ENCODE data around the gene FKRP.
"Not testable (repeated sequence)": the region's sequence is repeated elsewhere in the genome, so short reads cannot be mapped to it uniquely, and the experiment has no call there.

The FKRP gene

DNA sequence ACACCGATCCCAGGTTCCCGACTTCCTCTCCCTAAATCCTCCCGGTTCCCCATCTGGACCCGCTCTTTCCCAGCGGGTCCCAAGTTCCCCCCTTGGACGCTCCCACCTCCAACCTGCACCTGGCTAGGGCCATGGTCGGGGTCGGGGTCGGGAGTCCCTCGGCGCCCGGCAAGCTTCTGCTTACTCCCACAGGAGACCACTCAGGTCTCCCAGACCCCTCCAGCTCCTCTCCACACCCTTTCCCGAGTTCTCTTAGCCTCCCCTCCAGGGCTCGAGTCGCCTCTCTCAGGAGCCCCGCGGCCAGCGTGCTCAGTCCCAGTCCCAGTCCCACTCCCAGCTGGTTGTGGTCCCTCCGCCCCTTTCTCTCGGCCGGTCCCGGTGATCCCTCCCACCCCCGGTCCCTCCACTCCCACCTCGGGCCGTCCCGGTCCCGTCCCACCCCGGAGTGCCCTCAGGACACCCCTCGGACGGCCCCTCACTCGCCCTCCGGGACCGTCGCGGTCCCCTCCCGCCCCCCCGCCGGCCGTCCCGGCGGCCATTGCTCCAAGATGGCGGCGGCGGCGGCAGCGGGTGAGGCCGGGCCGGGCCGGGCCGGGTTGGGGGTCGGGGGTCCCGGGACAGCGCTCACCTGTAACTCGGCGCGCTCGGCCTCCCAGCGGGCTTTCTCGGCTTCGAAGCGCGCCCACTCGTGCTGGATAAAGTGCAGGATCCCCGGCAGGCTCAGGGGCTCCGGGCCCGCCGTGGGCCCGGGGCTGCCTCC, at the start of gene FKRP:
FKRP (plus strand) TSS at position 537 of the 760 bp plus-strand sequence. CDS start 9,394 bp downstream, outside the sequence.
- Mint-ChIP-seq H3K4me3 (peak within 1 kb of the TSS; percentile 95), H3K9me3 (no peaks in the 10 kb centered on the region), H3K36me3 (peaks cover 3% of the 10 kb centered on the region), H3K4me1 (peaks cover 49% of the 10 kb centered on the region), H3K27ac (peak within 1 kb of the TSS; percentile 96), H3K27me3 (no peaks in the 10 kb centered on the region)
- ATAC-seq (ENCODE audit: low read depth) (peak; percentile 46), DNase-seq (ENCODE audit: low spot score in 2 of 2) (no peak)

- H3K4me3 Mint-ChIP-seq = no peak overlapping the region
- ATAC-seq (ENCODE audit: low read depth) = no peak
- no peaks in the 10 kb centered on the region for H3K27me3 Mint-ChIP-seq
- DNase-seq (ENCODE audit: low spot score in 2 of 2) = no peak
- H3K9me3 Mint-ChIP-seq = no peaks in the 10 kb centered on the region
- peaks cover 3% of the 10 kb centered on the region for H3K4me1 Mint-ChIP-seq
- no peak overlapping the region for H3K27ac Mint-ChIP-seq
- H3K36me3 Mint-ChIP-seq = peaks cover 49% of the 10 kb centered on the region
Measured at GRCh38 chr19:46696866-46697203, 49.0 kb upstream of the FKRP start.

DNA sequence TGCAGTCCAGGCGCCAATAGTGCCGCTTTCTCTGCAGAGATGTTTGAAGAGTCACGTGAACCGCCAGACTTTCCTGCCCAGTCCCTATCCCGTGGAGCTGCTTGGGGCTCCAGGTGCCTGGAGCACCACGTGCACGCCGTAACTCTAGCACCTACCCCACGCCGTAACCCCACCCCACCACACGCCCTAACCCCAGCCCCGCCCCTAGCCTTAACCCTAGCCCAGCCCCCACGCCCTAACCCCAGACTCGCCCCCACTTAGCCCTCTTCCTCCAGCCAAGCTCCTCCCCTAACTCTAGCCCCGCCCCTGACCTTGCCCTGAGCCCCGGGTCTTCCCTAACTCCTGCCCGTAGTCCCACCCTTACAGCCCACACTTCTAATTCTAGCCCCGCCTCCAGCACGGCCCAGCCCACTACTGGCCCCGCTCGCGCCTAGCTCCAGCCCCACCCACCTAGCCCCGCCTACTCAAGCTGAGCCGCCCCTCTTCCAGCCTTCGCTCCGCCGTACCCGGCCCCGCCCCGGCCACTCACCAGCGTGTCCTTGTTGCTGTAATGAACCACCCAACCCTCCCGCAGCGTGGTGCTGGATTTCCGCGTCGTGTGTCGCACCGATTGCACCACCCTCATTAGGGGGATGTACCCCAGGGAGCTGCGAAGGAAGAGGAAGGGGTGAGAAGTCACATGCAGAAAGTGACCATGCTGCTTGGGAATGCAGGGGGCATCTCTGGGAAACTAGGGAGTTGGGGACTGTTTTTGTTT, 48.5 kb upstream of the FKRP start:
- Mint-ChIP-seq H3K9me3 (no peaks in the 10 kb centered on the region), H3K27ac (no peak overlapping the region), H3K27me3 (no peaks in the 10 kb centered on the region), H3K4me1 (peaks cover 3% of the 10 kb centered on the region), H3K36me3 (peaks cover 44% of the 10 kb centered on the region), H3K4me3 (no peak overlapping the region)
- no peak for DNase-seq (ENCODE audit: low spot score in 2 of 2)
- ATAC-seq (ENCODE audit: low read depth) = peak; percentile 32

DNA sequence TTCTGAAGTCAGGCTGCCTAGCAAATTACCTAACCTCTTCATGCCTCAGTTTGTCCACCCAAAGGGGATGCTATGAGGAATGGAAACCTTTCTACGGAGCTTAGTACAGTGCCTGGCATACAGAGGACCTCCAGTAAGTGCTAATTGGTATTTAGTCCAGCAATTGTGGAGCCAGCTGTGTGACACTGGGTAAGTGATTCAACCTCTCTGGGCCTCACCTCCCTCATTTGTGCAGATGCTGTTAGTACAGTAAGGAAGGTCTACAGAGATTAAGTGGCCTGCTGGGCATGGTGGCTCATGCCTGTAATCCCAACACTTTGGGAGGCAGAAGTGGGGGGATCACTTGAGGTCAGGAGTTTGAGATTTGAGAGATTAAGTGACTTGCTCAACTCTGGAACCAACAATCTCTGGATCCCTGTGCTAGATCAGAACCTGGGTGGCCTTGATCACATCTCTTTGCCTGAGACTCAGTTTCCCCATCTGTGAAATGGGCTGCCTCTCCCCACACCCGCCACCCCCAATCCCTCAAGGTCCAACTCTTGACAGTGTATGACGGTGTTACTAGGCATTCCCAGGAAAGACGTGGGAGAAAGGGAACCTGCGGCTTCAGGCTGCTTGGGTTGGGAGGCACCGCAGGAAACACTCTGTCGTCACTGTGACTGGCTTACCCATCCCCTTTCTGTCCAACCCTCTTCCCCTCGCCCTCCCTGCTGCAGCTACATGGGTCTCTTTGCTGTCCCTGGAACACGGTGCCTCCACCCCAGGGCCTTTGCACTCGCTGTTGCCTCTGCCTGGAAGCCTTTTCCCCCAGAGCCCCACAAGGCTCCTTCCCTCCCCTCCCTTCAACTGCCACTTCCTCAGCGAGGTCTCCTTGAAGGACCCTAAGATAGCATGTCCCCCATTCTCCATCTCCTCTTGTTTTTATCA, 47.2 kb upstream of the FKRP start:
- Mint-ChIP-seq H3K36me3 (peaks cover 33% of the 10 kb centered on the region), H3K4me3 (no peak overlapping the region), H3K9me3 (no peaks in the 10 kb centered on the region), H3K27me3 (no peaks in the 10 kb centered on the region), H3K27ac (peak overlapping the region; percentile 65), H3K4me1 (no peaks in the 10 kb centered on the region)
- DNase-seq (ENCODE audit: low spot score in 2 of 2) (no peak), ATAC-seq (ENCODE audit: low read depth) (no peak)

- Mint-ChIP-seq H3K27me3 (no peaks in the 10 kb centered on the region), H3K4me3 (no peak overlapping the region), H3K36me3 (peaks cover 29% of the 10 kb centered on the region), H3K27ac (no peak overlapping the region), H3K4me1 (peaks cover 9% of the 10 kb centered on the region), H3K9me3 (no peaks in the 10 kb centered on the region)
- no peak for ATAC-seq (ENCODE audit: low read depth)
- no peak for DNase-seq (ENCODE audit: low spot score in 2 of 2)
Measured at GRCh38 chr19:46700704-46701103, 45.2 kb upstream of the FKRP start.

- peaks cover 23% of the 10 kb centered on the region for H3K36me3 Mint-ChIP-seq
Measured at GRCh38 chr19:46704379-46705076, 41.3 kb upstream of the FKRP start.

GRCh38 chr19:46710687-46711086, 35.2 kb upstream of the FKRP start:
- H3K27ac Mint-ChIP-seq = peak overlapping the region; percentile 48
- peaks cover 27% of the 10 kb centered on the region for H3K36me3 Mint-ChIP-seq
- H3K9me3 Mint-ChIP-seq = no peaks in the 10 kb centered on the region
- peaks cover 12% of the 10 kb centered on the region for H3K4me1 Mint-ChIP-seq
- H3K4me3 Mint-ChIP-seq = no peak overlapping the region
- DNase-seq (ENCODE audit: low spot score in 2 of 2) (no peak), ATAC-seq (ENCODE audit: low read depth) (no peak)
- no peaks in the 10 kb centered on the region for H3K27me3 Mint-ChIP-seq

More at GRCh38 chr19:46704379-46705076, 41.3 kb upstream of the FKRP start:
- H3K9me3 Mint-ChIP-seq = no peaks in the 10 kb centered on the region
- no peaks in the 10 kb centered on the region for H3K27me3 Mint-ChIP-seq
- H3K4me1 Mint-ChIP-seq = peaks cover 11% of the 10 kb centered on the region
- DNase-seq (ENCODE audit: low spot score in 2 of 2) (peak; percentile 91 to 98), ATAC-seq (ENCODE audit: low read depth) (peak; percentile 98)
- no peak overlapping the region for H3K4me3 Mint-ChIP-seq
- peak overlapping the region; percentile 58 for H3K27ac Mint-ChIP-seq

DNA sequence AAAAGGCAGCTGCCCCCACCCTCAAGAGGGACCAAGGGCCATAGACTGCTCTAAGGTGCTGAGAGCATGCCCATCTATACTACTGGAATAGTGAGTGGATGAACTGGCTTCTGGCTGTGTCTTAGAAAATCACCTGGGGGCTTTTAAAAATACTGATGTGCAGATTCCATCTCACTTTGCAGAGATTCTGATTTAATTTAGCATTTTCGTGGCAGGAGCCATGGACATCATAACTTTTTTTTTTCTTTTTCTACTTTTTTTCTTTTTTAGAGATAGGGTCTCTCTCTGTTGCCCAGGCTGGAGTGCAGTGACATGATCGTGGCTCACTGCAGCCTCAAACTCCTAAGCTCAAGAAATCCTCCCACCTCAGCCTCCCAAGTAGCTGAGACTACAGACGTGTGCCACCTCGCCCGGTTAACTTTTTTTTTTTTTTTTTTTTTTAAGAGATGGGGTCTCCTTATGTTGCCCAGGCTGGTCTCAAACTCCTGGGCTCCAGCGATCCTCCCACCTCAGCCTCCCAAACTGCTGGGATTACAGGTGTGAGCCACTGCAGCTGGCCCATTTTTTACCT, 33.0 kb upstream of the FKRP start:
- not testable (repeated sequence) for ATAC-seq (ENCODE audit: low read depth); DNase-seq (ENCODE audit: low spot score in 2 of 2); H3K27me3 Mint-ChIP-seq; H3K27ac Mint-ChIP-seq; H3K9me3 Mint-ChIP-seq; H3K4me3 Mint-ChIP-seq
- peaks cover 16% of the 10 kb centered on the region for H3K36me3 Mint-ChIP-seq
- H3K4me1 Mint-ChIP-seq = peaks cover 13% of the 10 kb centered on the region

GRCh38 chr19:46713781-46714443, 31.9 kb upstream of the FKRP start:
- peak; percentile 30 for ATAC-seq (ENCODE audit: low read depth)
- Mint-ChIP-seq H3K9me3 (no peaks in the 10 kb centered on the region), H3K27me3 (no peaks in the 10 kb centered on the region), H3K36me3 (peaks cover 14% of the 10 kb centered on the region), H3K4me3 (peak overlapping the region; percentile 98), H3K4me1 (peaks cover 22% of the 10 kb centered on the region), H3K27ac (peak overlapping the region; percentile 88)
- peak in 1 of 2 donors; percentile 37 for DNase-seq (ENCODE audit: low spot score in 2 of 2)

DNA sequence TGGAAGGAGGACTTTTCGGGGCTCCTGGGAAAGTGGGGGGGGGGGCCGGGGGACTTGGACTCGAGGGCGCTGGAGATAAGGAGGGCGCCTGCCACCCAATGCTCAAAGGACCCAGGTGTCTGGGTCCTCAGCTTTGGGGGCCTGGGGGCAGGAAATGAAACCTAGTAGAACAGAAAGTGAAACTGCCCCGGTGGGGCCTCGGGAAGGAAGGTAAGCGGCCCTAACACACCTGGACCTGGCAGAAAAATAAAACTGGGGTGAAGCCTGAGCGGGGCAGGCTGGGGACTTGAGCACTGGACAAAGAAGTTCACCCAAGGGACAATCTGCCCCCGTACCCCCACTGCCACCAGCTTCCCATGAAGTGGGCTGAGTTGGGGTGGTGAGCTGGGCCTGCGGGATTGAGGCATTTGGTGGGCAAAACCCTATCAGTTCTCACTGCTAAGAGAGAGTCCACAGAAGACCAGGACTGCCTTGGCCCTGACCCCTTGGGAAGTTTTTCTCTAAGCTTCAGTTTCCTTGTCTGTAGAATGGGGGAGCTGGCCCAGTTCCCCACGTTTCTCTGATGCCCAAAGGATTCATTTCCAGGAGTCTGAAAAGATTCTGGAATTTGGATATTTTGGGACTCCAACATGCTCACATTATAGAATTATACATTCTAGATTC, 31.3 kb upstream of the FKRP start:
- Mint-ChIP-seq H3K9me3 (no peaks in the 10 kb centered on the region), H3K27ac (peak overlapping the region; percentile 88), H3K4me1 (peaks cover 29% of the 10 kb centered on the region), H3K36me3 (peaks cover 15% of the 10 kb centered on the region), H3K4me3 (peak overlapping the region; percentile 98), H3K27me3 (no peaks in the 10 kb centered on the region)
- peak; percentile 63 for ATAC-seq (ENCODE audit: low read depth)
- peak; percentile 55 to 71 for DNase-seq (ENCODE audit: low spot score in 2 of 2)

DNA sequence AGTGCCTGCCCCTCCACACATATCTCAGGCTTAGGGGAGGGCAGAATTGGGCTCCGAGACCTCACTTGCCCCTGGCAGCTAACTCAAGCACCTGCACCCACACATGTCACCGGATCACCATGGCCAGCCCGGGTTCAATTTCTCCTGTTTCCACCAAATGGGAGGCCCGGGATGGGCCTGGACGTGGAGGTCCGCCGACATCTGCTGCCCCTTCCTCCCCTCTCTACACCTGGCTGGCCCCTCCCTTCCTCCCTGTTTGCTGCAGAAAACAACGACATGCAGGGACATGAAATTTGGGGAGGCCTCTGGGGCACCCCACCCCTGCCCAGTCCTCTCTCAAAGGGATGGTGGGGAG, 30.3 kb upstream of the FKRP start:
- Mint-ChIP-seq H3K36me3 (peaks cover 9% of the 10 kb centered on the region), H3K27me3 (no peaks in the 10 kb centered on the region), H3K4me1 (peaks cover 31% of the 10 kb centered on the region), H3K9me3 (no peaks in the 10 kb centered on the region), H3K27ac (peak overlapping the region; percentile 97), H3K4me3 (peak overlapping the region; percentile 98)
- no peak for ATAC-seq (ENCODE audit: low read depth)
- DNase-seq (ENCODE audit: low spot score in 2 of 2) = no peak

DNA sequence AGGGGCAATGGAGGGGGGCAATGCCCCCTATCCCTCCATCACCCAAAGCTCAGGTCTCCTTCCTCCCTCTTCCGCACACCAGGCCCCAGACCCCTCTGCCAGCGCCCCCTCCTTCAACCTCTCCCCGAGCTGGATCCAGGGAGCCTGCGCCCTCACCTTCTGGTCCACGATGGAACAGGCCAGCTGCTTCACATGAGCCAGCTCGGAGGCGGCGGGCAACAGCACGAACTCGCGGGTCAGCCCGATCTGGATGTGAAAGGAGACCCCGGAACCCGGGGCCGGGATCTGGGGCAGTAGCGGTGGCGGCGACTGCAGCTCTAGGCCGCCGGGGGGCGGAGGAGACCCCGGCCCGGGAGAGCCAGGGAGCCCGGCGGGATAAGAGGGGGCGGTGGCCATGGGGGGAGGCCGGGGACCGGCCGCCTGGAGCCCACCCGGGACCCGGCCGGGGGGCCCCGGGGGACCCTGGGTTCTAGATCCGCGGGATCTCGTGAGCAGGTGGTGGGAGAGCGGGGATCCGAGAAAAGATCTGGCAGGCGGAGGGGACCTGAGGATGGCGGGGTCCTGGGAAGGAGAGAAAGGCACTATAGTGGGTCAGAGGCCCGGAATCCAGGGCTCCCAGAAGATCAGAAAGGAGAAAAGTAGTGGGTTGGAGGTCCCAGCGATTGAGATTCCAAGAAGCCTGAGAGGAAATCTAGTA, 29.7 kb upstream of the FKRP start:
- no peak for ATAC-seq (ENCODE audit: low read depth)
- Mint-ChIP-seq H3K36me3 (peaks cover 8% of the 10 kb centered on the region), H3K4me1 (peaks cover 34% of the 10 kb centered on the region), H3K9me3 (no peaks in the 10 kb centered on the region), H3K27me3 (no peaks in the 10 kb centered on the region), H3K4me3 (peak overlapping the region; percentile 98), H3K27ac (peak overlapping the region; percentile 97)
- DNase-seq (ENCODE audit: low spot score in 2 of 2) = no peak

Data from memory B cell (primary cell).